Measurements from ENCODE around the gene PFDN5. TPM values are rescaled to one million over a fixed set of nuclear protein-coding genes. Genes with fewer than 3 reads are reported as not detected.

The PFDN5 gene
- total RNA-seq (2014; rRNA removed; shearing (Covaris generic)) (380 and 393 TPM in 2 replicates), polyA plus RNA-seq (2016; fragmentation: Nextera tagmentation; extraction: Ambion mirVana) (609 and 625 TPM in 2 replicates)

DNA sequence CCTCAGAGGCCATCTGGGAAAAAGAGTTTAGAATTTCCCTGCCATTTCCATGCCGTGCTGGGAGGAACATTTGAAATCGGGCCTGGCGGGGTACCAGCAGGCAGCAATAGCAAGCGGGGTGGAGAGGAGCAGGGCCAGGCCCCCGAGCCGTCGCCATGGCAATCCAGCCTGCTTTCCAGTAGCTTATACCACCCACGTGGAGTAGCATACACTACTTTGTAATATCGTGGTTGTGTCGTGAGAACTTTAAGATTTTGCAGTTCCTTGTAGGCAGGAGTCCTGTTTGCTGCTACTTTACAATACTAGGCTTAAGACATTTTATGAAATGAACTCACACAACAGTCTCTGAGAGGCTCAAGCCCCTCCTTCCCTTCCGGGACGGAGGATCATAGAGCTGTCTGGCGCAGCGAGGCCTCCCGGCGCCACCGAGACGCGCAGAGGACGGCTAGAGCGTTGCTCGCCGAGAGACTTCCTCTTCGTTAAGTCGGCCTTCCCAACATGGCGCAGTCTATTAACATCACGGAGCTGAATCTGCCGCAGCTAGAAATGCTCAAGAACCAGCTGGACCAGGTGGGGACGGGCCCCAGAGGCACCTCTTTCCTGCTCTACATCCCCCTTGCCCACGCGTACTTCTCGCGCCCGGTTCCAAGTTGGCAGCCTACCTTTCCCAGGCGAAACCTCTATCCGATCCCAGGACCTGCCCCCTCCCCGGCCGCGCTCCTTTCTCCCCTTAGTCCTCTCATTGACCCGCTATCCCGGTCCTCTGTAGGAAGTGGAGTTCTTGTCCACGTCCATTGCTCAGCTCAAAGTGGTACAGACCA is at the start of gene PFDN5:
Gene PFDN5 (plus strand): TSS at position 473 of the 821 bp plus-strand sequence. CDS start 26 bp downstream, at position 499.
- peaks cover 23% of the 10 kb centered on the region for H3K79me2 ChIP-seq (ENCODE audit: insufficient read depth)
- in situ Hi-C loops (cut with MboI) = no loop called here
- DNase-seq = peak; percentile 97
- 0 out of 2 replicates have a peak, but pooled peaks cover 4% of the 10 kb centered on the region for H3K36me3 ChIP-seq (ENCODE audit: low read depth)
- H3K9me2 ChIP-seq (ENCODE audit: insufficient read depth) = no peaks in the 10 kb centered on the region
- H2AFZ ChIP-seq = peak within 1 kb of the TSS; percentile 82
- H3K27ac ChIP-seq = peak within 1 kb of the TSS; percentile 100
- no peaks in the 10 kb centered on the region for H3K27me3 ChIP-seq (replicated peaks; ENCODE audit: insufficient read depth)
- TF ChIP-seq EZH2phosphoT487 (IDR thresholded peaks at IDR 0.05; ENCODE audit: insufficient read depth, low read depth) = no peak
- WGBS, 2 experiments (ENCODE audit: low coverage in 1 of 2, low lambda C conversion rate in 2 of 2, missing lambda C conversion rate in 2 of 2) = 2% methylated on average over 40 to 42 of the region's 42 CpGs
- no peaks in the 10 kb centered on the region for H4K20me1 ChIP-seq (ENCODE audit: insufficient read depth)
- peaks cover 44% of the 10 kb centered on the region for H3K4me1 ChIP-seq (ENCODE audit: insufficient read depth)
- H3K9me3 ChIP-seq (ENCODE audit: low read depth) = no peaks in the 10 kb centered on the region
- H3K4me2 ChIP-seq (ENCODE audit: unreplicated experiment) = peak within 1 kb of the TSS; percentile 90
- H3F3A ChIP-seq (ENCODE audit: insufficient read depth) = peaks cover 53% of the 10 kb centered on the region
- H3K4me3 ChIP-seq = peak within 1 kb of the TSS; percentile 93
- H3K9ac ChIP-seq = peak within 1 kb of the TSS; percentile 96

DNA sequence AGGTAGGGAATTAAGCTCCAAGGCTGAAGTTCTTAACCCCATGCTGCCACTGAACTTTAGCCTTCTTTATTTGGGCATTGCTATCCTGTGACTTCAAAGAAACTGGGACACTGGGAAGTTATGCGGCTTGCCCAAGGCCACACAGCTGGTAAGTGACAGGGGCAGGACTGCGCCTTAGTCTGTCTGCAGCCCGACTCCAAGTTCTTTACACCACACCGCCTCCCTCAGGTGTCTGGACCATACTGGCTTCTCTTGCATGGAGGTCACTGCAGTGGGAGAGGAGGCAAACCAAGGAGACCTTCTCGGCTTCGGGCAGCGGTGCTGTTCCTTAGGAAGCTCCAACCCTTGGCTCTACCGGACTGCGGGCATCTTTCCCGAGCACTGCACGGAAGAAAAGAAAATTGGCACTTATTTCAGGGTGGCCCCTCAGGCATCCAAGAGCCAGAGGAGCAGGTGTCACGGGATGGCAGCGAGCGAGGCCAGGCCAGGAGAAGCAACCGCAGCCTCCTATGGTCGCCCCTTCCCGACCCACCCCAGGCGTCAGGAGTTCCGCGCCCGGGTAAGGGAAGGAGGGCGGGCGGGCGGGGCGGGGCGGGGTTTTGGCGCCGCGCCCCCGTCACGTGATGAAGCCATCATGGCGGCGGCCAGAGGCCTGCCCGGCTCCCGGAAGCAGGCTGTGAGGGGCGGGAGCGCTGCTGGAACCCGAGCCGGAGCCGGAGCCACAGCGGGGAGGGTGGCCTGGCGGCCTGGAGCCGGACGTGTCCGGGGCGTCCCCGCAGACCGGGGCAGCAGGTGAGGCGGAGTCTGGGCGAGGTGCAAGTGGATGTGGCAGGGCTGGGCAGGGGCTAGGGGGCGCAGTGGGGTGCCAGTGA is 43.6 kb upstream of the PFDN5 start:
- peak overlapping the region; percentile 91 for H3K9ac ChIP-seq
- peaks cover 19% of the 10 kb centered on the region for H3K4me1 ChIP-seq (ENCODE audit: insufficient read depth)
- peaks cover 15% of the 10 kb centered on the region for H3F3A ChIP-seq (ENCODE audit: insufficient read depth)
- peak overlapping the region; percentile 80 for H3K27ac ChIP-seq
- H4K20me1 ChIP-seq (ENCODE audit: insufficient read depth) = no peaks in the 10 kb centered on the region
- peak overlapping the region; percentile 89 for H3K4me2 ChIP-seq (ENCODE audit: unreplicated experiment)
- H3K27me3 ChIP-seq (replicated peaks; ENCODE audit: insufficient read depth) = no peaks in the 10 kb centered on the region
- 1 to 2% methylated on average over 19 to 36 of the region's 51 CpGs for WGBS, 2 experiments (ENCODE audit: low coverage in 1 of 2, low lambda C conversion rate in 2 of 2, missing lambda C conversion rate in 2 of 2)
- H3K36me3 ChIP-seq (ENCODE audit: low read depth) = no peaks in the 10 kb centered on the region
- peaks cover 37% of the 10 kb centered on the region for H3K79me2 ChIP-seq (ENCODE audit: insufficient read depth)
- peak overlapping the region; percentile 89 for H3K4me3 ChIP-seq
- in situ Hi-C loops (cut with MboI) = no loop called here
- peak; percentile 90 for DNase-seq
- H3K9me3 ChIP-seq (ENCODE audit: low read depth) = no peaks in the 10 kb centered on the region
- peak overlapping the region; percentile 89 for H2AFZ ChIP-seq
- no peak for TF ChIP-seq EZH2 (IDR thresholded peaks at IDR 0.05; ENCODE audit: insufficient read depth, poor library complexity, severe bottlenecking)
- no peak for TF ChIP-seq EZH2phosphoT487 (IDR thresholded peaks at IDR 0.05; ENCODE audit: insufficient read depth, low read depth)
- no peaks in the 10 kb centered on the region for H3K9me2 ChIP-seq (ENCODE audit: insufficient read depth)

DNA sequence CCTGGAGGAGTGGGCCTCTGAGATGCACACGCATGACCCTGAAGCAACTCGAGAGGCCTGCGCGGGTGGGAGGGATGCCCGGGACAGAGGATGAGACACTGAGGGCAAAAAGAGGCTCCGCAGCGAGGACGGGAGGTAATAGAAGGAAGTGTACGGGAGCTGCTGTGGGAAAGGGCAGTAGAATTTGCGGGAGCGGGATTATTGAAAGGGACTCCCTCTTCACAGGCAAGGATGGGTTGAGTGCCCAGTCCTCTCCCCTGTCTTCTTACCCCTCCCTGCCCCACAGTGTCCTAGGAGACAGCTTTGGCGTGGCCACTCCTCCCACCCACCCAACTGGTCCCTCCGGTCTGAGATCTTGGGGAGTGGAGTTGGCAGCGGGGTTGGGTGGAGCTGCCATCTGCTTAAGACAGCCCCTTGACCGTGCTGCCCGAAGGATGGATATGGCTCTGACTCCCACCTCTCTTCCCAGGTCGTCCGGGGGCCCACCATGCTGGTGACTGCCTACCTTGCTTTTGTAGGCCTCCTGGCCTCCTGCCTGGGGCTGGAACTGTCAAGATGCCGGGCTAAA is 42.9 kb upstream of the PFDN5 start:
- Histone ChIP-seq H3K9me3 (ENCODE audit: low read depth) (no peaks in the 10 kb centered on the region), H3K4me2 (ENCODE audit: unreplicated experiment) (peak overlapping the region; percentile 89), H3K4me1 (ENCODE audit: insufficient read depth) (peaks cover 19% of the 10 kb centered on the region), H4K20me1 (ENCODE audit: insufficient read depth) (no peaks in the 10 kb centered on the region), H3K27me3 (replicated peaks; ENCODE audit: insufficient read depth) (no peaks in the 10 kb centered on the region), H3K9ac (peak overlapping the region; percentile 91), H2AFZ (peak overlapping the region; percentile 85), H3K27ac (peak overlapping the region; percentile 80), H3F3A (ENCODE audit: insufficient read depth) (peaks cover 15% of the 10 kb centered on the region), H3K4me3 (peak overlapping the region; percentile 89), H3K9me2 (ENCODE audit: insufficient read depth) (no peaks in the 10 kb centered on the region), H3K79me2 (ENCODE audit: insufficient read depth) (peaks cover 37% of the 10 kb centered on the region), H3K36me3 (ENCODE audit: low read depth) (no peaks in the 10 kb centered on the region)
- peak; percentile 68 for DNase-seq
- in situ Hi-C loops (cut with MboI) = no loop called here
- 8 to 11% methylated on average over 15 to 19 of the region's 19 CpGs for WGBS, 2 experiments (ENCODE audit: low coverage in 1 of 2, low lambda C conversion rate in 2 of 2, missing lambda C conversion rate in 2 of 2)
- TF ChIP-seq EZH2phosphoT487 (IDR thresholded peaks at IDR 0.05; ENCODE audit: insufficient read depth, low read depth) (no peak), EZH2 (IDR thresholded peaks at IDR 0.05; ENCODE audit: insufficient read depth, poor library complexity, severe bottlenecking) (no peak)

DNA sequence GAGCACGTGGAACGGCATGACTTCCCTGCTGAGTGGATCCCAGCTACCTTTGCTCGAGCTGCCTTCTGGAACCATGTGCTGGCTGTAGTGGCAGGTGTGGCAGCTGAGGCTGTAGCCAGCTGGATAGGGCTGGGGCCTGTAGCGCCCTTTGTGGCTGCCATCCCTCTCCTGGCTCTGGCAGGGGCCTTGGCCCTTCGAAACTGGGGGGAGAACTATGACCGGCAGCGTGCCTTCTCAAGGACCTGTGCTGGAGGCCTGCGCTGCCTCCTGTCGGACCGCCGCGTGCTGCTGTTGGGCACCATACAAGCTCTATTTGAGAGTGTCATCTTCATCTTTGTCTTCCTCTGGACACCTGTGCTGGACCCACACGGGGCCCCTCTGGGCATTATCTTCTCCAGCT is 42.0 kb upstream of the PFDN5 start:
- WGBS, 2 experiments (ENCODE audit: low coverage in 1 of 2, low lambda C conversion rate in 2 of 2, missing lambda C conversion rate in 2 of 2) = 85 to 88% methylated on average over 13 of the region's 13 CpGs
- TF ChIP-seq EZH2phosphoT487 (IDR thresholded peaks at IDR 0.05; ENCODE audit: insufficient read depth, low read depth) = no peak
- TF ChIP-seq EZH2 (IDR thresholded peaks at IDR 0.05; ENCODE audit: insufficient read depth, poor library complexity, severe bottlenecking) = no peak
- H3K4me2 ChIP-seq (ENCODE audit: unreplicated experiment) = peak overlapping the region; percentile 89
- no peaks in the 10 kb centered on the region for H3K9me2 ChIP-seq (ENCODE audit: insufficient read depth)
- no peaks in the 10 kb centered on the region for H3K9me3 ChIP-seq (ENCODE audit: low read depth)
- no peaks in the 10 kb centered on the region for H4K20me1 ChIP-seq (ENCODE audit: insufficient read depth)
- no peak overlapping the region for H3K27ac ChIP-seq
- H3K9ac ChIP-seq = peak overlapping the region; percentile 91; the same call in 1 of the 2 replicates
- no peaks in the 10 kb centered on the region for H3K27me3 ChIP-seq (replicated peaks; ENCODE audit: insufficient read depth)
- H3K4me1 ChIP-seq (ENCODE audit: insufficient read depth) = peaks cover 19% of the 10 kb centered on the region
- peaks cover 37% of the 10 kb centered on the region for H3K79me2 ChIP-seq (ENCODE audit: insufficient read depth)
- DNase-seq = no peak
- no peak overlapping the region for H2AFZ ChIP-seq
- in situ Hi-C loops (cut with MboI) = no loop called here
- H3K4me3 ChIP-seq = peak overlapping the region; percentile 89
- no peaks in the 10 kb centered on the region for H3K36me3 ChIP-seq (ENCODE audit: low read depth)
- H3F3A ChIP-seq (ENCODE audit: insufficient read depth) = peaks cover 15% of the 10 kb centered on the region

Data from GM23248 (cell line).